Fibroblast of lung (primary cell): ENCODE measurements around the gene SLC29A1. TPM values are rescaled to one million over a fixed set of nuclear protein-coding genes. Genes with fewer than 3 reads are reported as not detected.

Experiments used
- DNase-seq, 2 donors: peaks; one replicate each; pipeline versions ENCODE4 v3.0.0 to v3.0.0-alpha.2; 2010; ENCODE audit warnings: low read depth in 2 of 2
- H2AFZ ChIP-seq: 2 replicates; pipeline ENCODE4 v1.5.1; 2012; ENCODE audit warnings: low read length, control low read depth, inconsistent platforms
- H3K27ac ChIP-seq: 2 replicates; pipeline ENCODE4 v1.5.1; 2011; ENCODE audit warnings: low read length, control low read depth; ENCODE audit not compliant: insufficient read depth
- H3K27me3 ChIP-seq: 2 replicates; pipeline ENCODE4 v1.5.1; 2011; ENCODE audit warnings: mild to moderate bottlenecking, low read length; ENCODE audit not compliant: control insufficient read depth, insufficient read depth
- H3K36me3 ChIP-seq: 2 replicates; pipeline ENCODE4 v1.5.1; 2011; ENCODE audit warnings: low read length; ENCODE audit not compliant: control insufficient read depth, insufficient read depth
- H3K4me1 ChIP-seq: 2 replicates; pipeline ENCODE4 v1.5.1; 2011; ENCODE audit warnings: low read length; ENCODE audit not compliant: control insufficient read depth, insufficient read depth; ENCODE audit errors: extremely low read depth
- H3K4me2 ChIP-seq: 2 replicates; pipeline ENCODE4 v1.5.1; 2011; ENCODE audit warnings: low read length, control low read depth; ENCODE audit not compliant: insufficient read depth; ENCODE audit errors: extremely low read depth
- H3K4me3 ChIP-seq, 4 experiments: fragments of 200-600 bp in 1 of 4; sonication (generic) in 1 of 4; replicated peaks in 1 of 4; 2 replicates each; pipeline ENCODE4 v1.5.1; 2011 to 2016; ENCODE audit warnings: low read length in 4 of 4, low read depth in 3 of 4, mild to moderate bottlenecking in 3 of 4, control low read depth in 2 of 4, inconsistent platforms in 1 of 4, mixed read lengths in 1 of 4; ENCODE audit not compliant: insufficient read depth in 1 of 4; ENCODE audit errors: control extremely low read depth in 1 of 4
- H3K79me2 ChIP-seq: 2 replicates; pipeline ENCODE4 v1.5.1; 2012; ENCODE audit warnings: mild to moderate bottlenecking, low read length, inconsistent platforms; ENCODE audit not compliant: control insufficient read depth, insufficient read depth
- H3K9ac ChIP-seq: 2 replicates; pipeline ENCODE4 v1.5.1; 2011; ENCODE audit warnings: mild to moderate bottlenecking, low read length, control low read depth; ENCODE audit not compliant: insufficient read depth
- H3K9me3 ChIP-seq: 2 replicates; pipeline ENCODE4 v1.5.1; 2012; ENCODE audit warnings: low read depth, low read length; ENCODE audit not compliant: control insufficient read depth, insufficient read depth
- H4K20me1 ChIP-seq: 2 replicates; pipeline ENCODE4 v1.5.1; 2011; ENCODE audit warnings: low read length; ENCODE audit not compliant: control insufficient read depth, insufficient read depth; ENCODE audit errors: extremely low read depth
- CTCF ChIP-seq, 2 donors: IDR thresholded peaks in 1 of 2; conservative IDR thresholded peaks in 1 of 2; 1 replicate in 1 of 2; 2 replicates in 1 of 2; pipeline ENCODE4 v1.5.1; 2011 to 2012; ENCODE audit warnings: low read length in 2 of 2, control low read depth in 1 of 2, inconsistent platforms in 1 of 2, low read depth in 1 of 2, mild to moderate bottlenecking in 1 of 2
- EZH2 ChIP-seq: IDR thresholded peaks from 2 replicates; pipeline ENCODE4 v1.5.1; 2012; ENCODE audit warnings: low read length, control low read depth, mild to moderate bottlenecking; ENCODE audit errors: missing control alignments
- polyA plus RNA-seq, 2 donors: library from polyadenylated mRNA; depleted of rRNA in 1 of 2; stranded (reverse) in 1 of 2; unstranded in 1 of 2; fragments of >200 nt; gene quantifications; 2 replicates each; pipeline ENCODE4 v1.2.1, GENCODE V29; 2011 to 2012; ENCODE audit warnings: missing spikeins in 1 of 2
- total RNA-seq: library from RNA; depleted of rRNA; stranded (reverse); fragments of >200 nt; gene quantifications from 2 replicates; pipeline ENCODE4 v1.2.1, GENCODE V29; 2014

Gene SLC29A1
- total and polyA plus RNA-seq, 2 donors (not counting 1 experiment from before 2014, with no cell fraction given) = 13.4 to 21.9 TPM

- peak; percentile 71 to 84 for DNase-seq
- peaks cover 24% of the 10 kb centered on the region for H3K4me1 ChIP-seq
- no peak overlapping the region for H3K27ac ChIP-seq
- no peak overlapping the region for H3K4me3 ChIP-seq
- no peak overlapping the region for H3K9ac ChIP-seq
- H4K20me1 ChIP-seq = no peaks in the 10 kb centered on the region
- no peaks in the 10 kb centered on the region for H3K36me3 ChIP-seq
- H3K9me3 ChIP-seq = no peaks in the 10 kb centered on the region
- H3K4me2 ChIP-seq = peak overlapping the region; percentile 13
- peaks cover 4% of the 10 kb centered on the region for H3K79me2 ChIP-seq
- no peak for TF ChIP-seq EZH2
- peak; percentile 54 to 90 for TF ChIP-seq CTCF (conservative IDR thresholded peaks at IDR 0.05 in 1 of 2, IDR thresholded peaks at IDR 0.05 in 1 of 2; ENCODE audit: low read depth in 1 of 2, low read length in 2 of 2)
- no peak overlapping the region for H2AFZ ChIP-seq
- H3K27me3 ChIP-seq = no peaks in the 10 kb centered on the region
These were observed 2.0 kb upstream of the SLC29A1 start for GRCh38 chr6:44221291-44221960.

GRCh38 chr6:44221961-44222335, 1.4 kb upstream of the SLC29A1 start:
- Histone ChIP-seq H3K27me3 (no peaks in the 10 kb centered on the region), H2AFZ (no peak overlapping the region), H3K27ac (no peak overlapping the region), H3K4me3 (no peak overlapping the region), H4K20me1 (no peaks in the 10 kb centered on the region), H3K4me1 (peaks cover 26% of the 10 kb centered on the region), H3K79me2 (peaks cover 4% of the 10 kb centered on the region), H3K9ac (no peak overlapping the region), H3K36me3 (no peaks in the 10 kb centered on the region), H3K9me3 (no peaks in the 10 kb centered on the region), H3K4me2 (peak overlapping the region; percentile 13)
- no peak for DNase-seq
- TF ChIP-seq EZH2 (no peak), CTCF (conservative IDR thresholded peaks at IDR 0.05 in 1 of 2, IDR thresholded peaks at IDR 0.05 in 1 of 2; ENCODE audit: low read depth in 1 of 2, low read length in 2 of 2) (no peak)

GRCh38 chr6:44222486-44223318, 693 bp upstream of the SLC29A1 start:
- Histone ChIP-seq H3K79me2 (peaks cover 4% of the 10 kb centered on the region), H3K9me3 (no peaks in the 10 kb centered on the region), H4K20me1 (no peaks in the 10 kb centered on the region), H3K4me1 (peaks cover 25% of the 10 kb centered on the region), H3K27ac (no peak overlapping the region), H3K36me3 (no peaks in the 10 kb centered on the region), H2AFZ (peak overlapping the region; percentile 64), H3K4me2 (peak overlapping the region; percentile 67), H3K9ac (no peak overlapping the region), H3K4me3 (peak overlapping the region; percentile 20 to 61 (median 33)), H3K27me3 (no peaks in the 10 kb centered on the region)
- TF ChIP-seq EZH2 (no peak), CTCF (conservative IDR thresholded peaks at IDR 0.05 in 1 of 2, IDR thresholded peaks at IDR 0.05 in 1 of 2; ENCODE audit: low read depth in 1 of 2, low read length in 2 of 2) (no peak)
- DNase-seq = no peak
